GM21423 (cell line): Measurements from ENCODE around the gene CHST7.

ENCODE experiments used
- ATAC-seq: cut with Tn5 transposase; IDR thresholded peaks from one replicate; pipeline ENCODE4 v1.9.1; 2021; ENCODE audit warnings: mild to moderate bottlenecking, moderate library complexity; ENCODE audit not compliant: unreplicated experiment

CHST7 gene

GRCh38 chrX:46601283-46601682 lies 27.7 kb downstream of the CHST7 start:
- no peak for ATAC-seq

DNA sequence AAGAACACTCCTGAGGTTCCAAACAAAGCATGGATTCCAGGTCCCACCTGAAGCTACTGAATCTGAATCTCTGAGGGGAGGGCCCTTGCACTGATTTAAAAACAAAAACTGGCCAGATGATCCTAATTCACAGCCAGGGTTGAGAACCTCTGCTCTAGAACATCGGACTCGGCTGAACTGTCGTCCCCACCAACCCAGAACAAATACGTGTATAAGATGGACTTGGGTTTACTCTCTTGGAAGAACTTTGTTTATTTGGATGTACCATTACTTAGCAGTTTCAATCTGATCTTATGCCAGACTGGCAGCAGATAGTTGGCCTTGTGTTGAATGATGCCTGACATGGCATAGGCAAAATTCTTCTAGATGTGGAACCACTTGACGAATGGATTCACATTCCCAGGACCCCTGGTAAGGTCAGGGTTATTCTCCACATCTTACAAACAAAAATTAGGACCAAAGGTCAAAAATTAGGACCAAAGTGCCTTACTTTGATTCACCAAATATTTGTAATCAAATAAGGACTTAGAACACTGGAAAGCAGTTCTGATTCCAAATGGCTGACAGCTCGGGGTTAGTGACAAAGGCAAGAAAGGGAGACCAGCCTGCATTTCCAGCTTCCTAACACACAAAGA lies 29.0 kb downstream of the CHST7 start:
- ATAC-seq, result no peak

GRCh38 chrX:46607916-46608315 lies 34.4 kb downstream of the CHST7 start:
- ATAC-seq, result no peak

DNA sequence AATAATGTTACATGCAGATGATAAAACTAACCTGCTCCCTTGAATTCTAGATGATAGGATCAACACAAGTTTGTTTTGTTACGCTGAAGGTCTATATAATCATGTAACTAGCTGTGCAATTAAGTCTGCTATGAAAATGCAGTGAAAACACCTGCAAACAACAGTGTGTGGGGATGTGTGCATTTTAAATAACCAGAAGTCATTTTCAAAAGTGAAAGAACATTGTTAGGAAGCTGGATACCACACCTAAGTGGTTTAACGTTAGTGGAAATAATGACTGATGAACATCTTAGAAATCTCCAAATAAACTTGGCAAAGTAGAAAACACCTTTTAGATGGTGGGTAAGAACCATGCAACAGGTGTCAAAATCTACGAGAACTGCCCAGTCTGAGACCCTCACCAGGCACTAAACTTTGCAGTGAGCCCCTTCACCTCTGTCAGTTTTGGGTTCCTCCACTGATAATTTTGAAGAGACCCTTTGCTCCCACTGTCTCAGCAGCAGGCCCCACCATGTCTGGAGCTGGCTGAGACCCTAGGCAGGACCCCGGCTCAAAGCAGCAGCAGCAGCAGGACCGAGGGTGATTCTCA lies 36.6 kb downstream of the CHST7 start:
- ATAC-seq, result no peak

DNA sequence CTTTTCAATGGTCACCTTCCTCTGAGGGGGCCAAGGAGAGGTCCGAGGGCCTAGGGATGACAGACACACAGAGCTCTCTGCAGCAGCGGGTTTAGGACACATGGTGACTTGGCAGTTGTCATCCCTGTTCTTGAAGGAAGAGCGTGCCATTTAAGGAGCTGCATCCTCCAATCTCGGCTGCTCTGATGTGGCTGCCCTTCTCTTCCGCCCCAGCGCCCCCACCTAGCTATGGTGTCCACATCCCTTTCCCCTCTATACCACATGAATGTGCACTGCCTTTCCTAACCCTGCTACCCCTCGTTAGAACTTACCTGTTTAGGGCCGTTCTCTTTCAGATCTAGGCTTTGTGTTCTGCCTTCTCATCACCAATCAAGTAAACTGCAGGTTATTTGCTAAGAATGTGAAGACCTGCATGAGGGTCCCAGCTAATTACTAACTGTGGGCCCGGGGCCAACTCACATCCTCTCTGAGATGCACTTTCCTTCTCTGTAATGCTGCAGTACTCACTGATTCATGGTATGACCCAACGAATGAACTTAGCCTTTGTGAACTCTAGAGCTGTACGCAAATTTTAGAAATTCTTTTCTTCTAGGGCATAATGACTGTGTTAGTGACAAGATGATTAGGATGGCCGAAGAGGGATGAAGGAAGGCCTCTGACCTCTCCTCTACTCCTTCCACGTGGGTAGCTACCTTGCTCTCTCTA lies 38.2 kb downstream of the CHST7 start:
- ATAC-seq, result no peak

GRCh38 chrX:46617906-46618305 lies 44.3 kb downstream of the CHST7 start:
- ATAC-seq, result no peak

DNA sequence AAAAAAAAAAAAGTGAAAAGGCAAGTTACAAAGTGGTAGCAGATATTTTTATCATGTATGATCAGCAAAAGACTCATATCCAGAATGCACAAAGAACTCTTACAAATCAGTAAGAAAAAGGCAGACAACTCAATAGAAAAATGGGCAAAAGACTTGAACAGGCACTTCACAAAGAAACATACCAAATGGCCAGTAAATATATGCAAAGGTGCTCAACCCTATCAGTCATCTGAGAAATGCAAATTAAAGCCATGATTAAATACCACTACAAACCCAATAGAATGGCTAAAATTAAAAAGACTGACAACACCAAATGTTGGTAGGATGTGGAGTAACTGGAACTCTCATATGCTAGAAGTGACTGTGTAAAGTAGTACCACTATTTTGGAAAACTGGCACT lies 45.4 kb downstream of the CHST7 start:
- ATAC-seq, result no peak

DNA sequence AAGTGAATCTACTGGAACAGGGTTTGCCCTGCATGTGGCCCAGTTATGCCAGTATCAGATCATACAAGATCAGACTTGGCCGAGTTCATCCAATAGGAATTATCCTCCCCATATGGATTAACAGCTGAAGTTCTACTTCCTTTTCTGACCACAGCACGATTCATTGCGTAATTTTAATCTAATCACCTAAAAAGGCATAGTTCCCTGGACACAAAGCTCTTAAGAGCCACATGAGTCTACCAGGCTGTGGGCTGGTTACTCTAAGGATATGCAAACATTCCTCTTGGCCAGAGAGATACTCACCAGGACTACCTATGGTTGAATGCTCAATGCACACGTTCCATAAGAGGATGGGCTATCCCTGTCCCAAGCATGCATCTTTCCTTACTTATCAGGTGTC lies 46.9 kb downstream of the CHST7 start:
- no peak for ATAC-seq

- ATAC-seq, result no peak
Measured at GRCh38 chrX:46621572-46621971, 48.0 kb downstream of the CHST7 start.

DNA sequence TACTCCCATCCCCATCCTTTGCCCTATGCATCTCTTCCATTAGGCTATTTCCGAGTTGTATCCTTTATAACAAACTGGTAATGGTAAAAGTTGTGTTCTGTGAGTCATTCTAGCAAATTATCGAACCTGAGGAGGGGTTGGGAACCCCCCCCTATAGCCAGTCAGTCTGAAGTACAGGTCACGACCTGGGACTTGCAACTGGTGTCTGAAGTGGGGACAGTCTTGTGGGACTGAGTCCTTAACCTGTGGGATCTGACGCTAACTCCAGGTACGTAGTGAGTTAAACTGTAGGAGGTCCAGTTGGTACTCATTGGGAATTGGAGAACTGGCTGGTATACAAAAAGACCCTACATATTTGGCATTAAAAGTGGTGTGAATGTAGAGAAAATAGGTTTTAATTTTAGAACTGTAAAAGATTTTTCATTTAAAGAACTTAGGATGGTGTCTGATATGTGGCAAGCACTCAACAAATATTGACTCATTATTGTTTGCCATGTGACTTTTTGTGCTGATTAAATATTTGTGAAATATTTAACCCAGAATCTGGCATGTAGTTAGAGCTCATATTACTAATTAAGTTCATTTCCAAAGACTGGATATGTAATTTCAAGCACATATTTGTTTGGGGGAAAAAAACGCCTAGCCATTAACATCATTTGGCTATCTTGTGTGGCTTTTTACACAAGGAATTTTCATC lies 50.7 kb downstream of the CHST7 start:
- no peak for ATAC-seq

- ATAC-seq, result no peak
Measured at GRCh38 chrX:46626566-46626965, 53.0 kb downstream of the CHST7 start.

GRCh38 chrX:46627062-46627461 lies 53.5 kb downstream of the CHST7 start:
- no peak for ATAC-seq

- no peak for ATAC-seq
Measured at GRCh38 chrX:46627711-46628419, 54.3 kb downstream of the CHST7 start.

DNA sequence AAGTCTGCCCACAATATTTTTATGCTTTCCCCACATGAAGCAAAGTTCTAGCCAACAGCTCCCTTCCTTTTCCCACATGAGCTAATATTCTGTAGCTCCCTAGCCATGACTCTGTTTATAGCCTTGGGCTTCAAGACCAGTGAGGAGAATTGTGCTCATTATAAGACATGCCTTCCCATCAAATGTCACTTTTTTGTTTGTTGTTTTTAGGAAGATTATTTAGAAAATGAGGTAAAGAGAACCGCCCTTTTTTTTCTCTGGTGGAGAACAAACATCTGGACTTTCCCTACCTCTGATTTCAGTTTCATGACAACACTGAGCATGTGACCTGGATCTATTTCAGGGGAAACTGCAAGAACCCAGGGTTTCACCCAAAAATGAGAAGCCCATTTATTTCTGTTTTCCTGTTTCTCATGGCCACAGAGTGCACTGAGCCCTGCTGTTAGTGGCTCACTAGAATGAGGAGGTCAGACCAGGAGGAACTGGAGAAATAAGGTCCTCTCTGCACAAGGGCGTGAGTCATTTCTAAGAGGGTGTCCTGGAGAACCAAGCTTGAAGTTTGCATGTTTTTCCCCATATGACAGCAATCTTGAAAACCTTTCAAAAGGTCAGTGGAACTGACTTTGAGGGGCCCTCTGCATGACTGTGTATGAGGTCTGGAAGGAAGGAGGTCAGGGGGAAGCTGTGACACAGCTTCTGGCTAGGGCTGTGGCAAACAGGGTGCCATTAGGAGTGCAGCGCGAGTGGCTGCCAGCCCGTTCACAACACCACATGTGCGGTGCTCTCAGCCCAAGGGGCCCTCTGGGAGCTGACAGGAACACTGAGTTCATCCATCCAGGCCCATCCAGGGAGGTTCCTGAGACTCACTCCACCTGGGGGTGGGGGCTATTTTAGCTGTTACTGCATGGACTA lies 55.2 kb downstream of the CHST7 start:
- peak; percentile 91 for ATAC-seq

GRCh38 chrX:46630141-46630540 lies 56.6 kb downstream of the CHST7 start:
- no peak for ATAC-seq

GRCh38 chrX:46634577-46634976 lies 61.0 kb downstream of the CHST7 start:
- ATAC-seq, result no peak

- no peak for ATAC-seq
Measured at GRCh38 chrX:46635186-46635585, 61.6 kb downstream of the CHST7 start.

- ATAC-seq, result peak; percentile 55
Measured at GRCh38 chrX:46636223-46636622, 62.7 kb downstream of the CHST7 start.

GRCh38 chrX:46637938-46638337 lies 64.4 kb downstream of the CHST7 start:
- no peak for ATAC-seq

GRCh38 chrX:46642145-46642544 lies 68.6 kb downstream of the CHST7 start:
- no peak for ATAC-seq
